PC-9 (cell line): ENCODE data around the gene MAPKAPK2.

Source experiments
- EZH2 ChIP-seq: fragments of 200-600 bp; sonication (generic); IDR thresholded peaks from 2 replicates; pipeline ENCODE4 v1.8.0; 2017; ENCODE audit warnings: antibody characterized with exemption, low read depth
- TF ChIP-seq, protein P1 (sequence below): fragments of 200-600 bp; sonication (generic); conservative IDR thresholded peaks from 2 replicates; pipeline ENCODE4 v1.6.1; 2017; ENCODE audit warnings: mixed run types, antibody characterized with exemption, mild to moderate bottlenecking, moderate library complexity

DNA sequence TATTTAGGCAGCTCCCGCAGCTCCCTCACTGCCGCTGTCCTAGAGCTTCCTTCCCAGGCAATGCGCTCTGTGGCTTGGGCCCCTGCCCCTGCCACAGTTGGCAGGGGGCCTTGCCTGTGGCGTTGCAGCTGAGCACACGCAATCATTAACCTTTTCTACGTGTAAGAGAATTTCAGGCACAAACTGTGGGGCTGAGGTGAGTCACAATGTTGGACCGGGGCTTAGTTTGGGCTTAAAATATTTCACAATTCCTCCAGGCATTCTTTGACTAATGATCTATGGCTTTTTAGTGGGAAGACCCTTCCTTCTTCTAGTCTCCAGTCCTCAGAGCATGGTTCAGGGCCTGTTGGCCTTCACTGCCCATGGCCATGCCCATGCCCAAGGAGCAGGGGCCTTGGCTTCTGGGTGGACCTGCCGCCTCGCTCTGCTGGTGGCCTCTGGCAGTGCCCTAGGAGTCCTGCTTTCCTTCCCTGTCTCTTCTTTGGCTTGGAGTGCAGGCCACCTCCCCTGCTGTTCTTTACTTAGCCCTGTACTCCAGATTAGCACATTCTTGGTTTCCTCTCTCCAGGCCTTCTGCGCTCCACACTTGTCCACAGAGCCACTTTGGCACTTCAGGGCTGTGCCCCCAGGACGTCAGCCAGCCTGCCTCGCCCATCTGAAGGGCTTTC lies 39.2 kb downstream of the MAPKAPK2 start:
- no peak for TF ChIP-seq EZH2
- TF ChIP-seq, protein P1, sequence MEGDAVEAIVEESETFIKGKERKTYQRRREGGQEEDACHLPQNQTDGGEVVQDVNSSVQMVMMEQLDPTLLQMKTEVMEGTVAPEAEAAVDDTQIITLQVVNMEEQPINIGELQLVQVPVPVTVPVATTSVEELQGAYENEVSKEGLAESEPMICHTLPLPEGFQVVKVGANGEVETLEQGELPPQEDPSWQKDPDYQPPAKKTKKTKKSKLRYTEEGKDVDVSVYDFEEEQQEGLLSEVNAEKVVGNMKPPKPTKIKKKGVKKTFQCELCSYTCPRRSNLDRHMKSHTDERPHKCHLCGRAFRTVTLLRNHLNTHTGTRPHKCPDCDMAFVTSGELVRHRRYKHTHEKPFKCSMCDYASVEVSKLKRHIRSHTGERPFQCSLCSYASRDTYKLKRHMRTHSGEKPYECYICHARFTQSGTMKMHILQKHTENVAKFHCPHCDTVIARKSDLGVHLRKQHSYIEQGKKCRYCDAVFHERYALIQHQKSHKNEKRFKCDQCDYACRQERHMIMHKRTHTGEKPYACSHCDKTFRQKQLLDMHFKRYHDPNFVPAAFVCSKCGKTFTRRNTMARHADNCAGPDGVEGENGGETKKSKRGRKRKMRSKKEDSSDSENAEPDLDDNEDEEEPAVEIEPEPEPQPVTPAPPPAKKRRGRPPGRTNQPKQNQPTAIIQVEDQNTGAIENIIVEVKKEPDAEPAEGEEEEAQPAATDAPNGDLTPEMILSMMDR = no peak
